OCI-LY1 (cell line): Measurements from ENCODE around the gene SLC27A1.
A peak's percentile ranks its signal among the peaks of the same experiment; 100 is the strongest.

ENCODE experiments used
- H2AFZ ChIP-seq: fragments of 200-600 bp; sonication (generic), shearing (Covaris generic); 2 replicates; pipeline ENCODE4 v1.6.0; 2014; ENCODE audit warnings: antibody characterized with exemption, mild to moderate bottlenecking, low read length
- H3F3A ChIP-seq: fragments of 200-600 bp; sonication (generic), shearing (Covaris generic); 2 replicates; pipeline ENCODE4 v1.6.0; 2014; ENCODE audit warnings: mild to moderate bottlenecking, antibody characterized with exemption, low read length, moderate library complexity; ENCODE audit not compliant: insufficient read depth
- H3K27ac ChIP-seq: fragments of 200-600 bp; sonication (generic); 2 replicates; pipeline ENCODE4 v1.5.1; 2014; ENCODE audit warnings: low read length, mixed run types, mild to moderate bottlenecking, low read depth; ENCODE audit not compliant: poor library complexity, severe bottlenecking
- H3K27me3 ChIP-seq: fragments of 200-600 bp; sonication (generic); 2 replicates; pipeline ENCODE4 v1.6.0; 2014; ENCODE audit warnings: antibody characterized with exemption, mild to moderate bottlenecking, low read length, moderate library complexity; ENCODE audit not compliant: insufficient read depth
- H3K36me3 ChIP-seq: fragments of 200-600 bp; sonication (generic); 2 replicates; pipeline ENCODE4 v1.6.1; 2014; ENCODE audit warnings: mild to moderate bottlenecking, antibody characterized with exemption, low read length, moderate library complexity, mixed read lengths; ENCODE audit not compliant: insufficient read depth
- H3K4me1 ChIP-seq: fragments of 200-600 bp; sonication (generic); 2 replicates; pipeline ENCODE4 v1.5.1; 2014; ENCODE audit warnings: mild to moderate bottlenecking, low read length, moderate library complexity; ENCODE audit not compliant: insufficient read depth, severe bottlenecking
- H3K4me2 ChIP-seq: fragments of 200-600 bp; sonication (generic), shearing (Covaris generic); 2 replicates; pipeline ENCODE4 v1.6.1; 2014; ENCODE audit warnings: low read length
- H3K4me3 ChIP-seq: fragments of 200-600 bp; sonication (generic); 2 replicates; pipeline ENCODE4 v1.5.1; 2014; ENCODE audit warnings: low read length, low read depth, mild to moderate bottlenecking, mixed read lengths; ENCODE audit not compliant: poor library complexity, severe bottlenecking
- H3K79me2 ChIP-seq: fragments of 200-600 bp; shearing (Covaris generic); 2 replicates; pipeline ENCODE4 v1.6.1; 2016; ENCODE audit warnings: mixed run types, low read length, mixed read lengths; ENCODE audit not compliant: insufficient read depth
- H3K9ac ChIP-seq: fragments of 200-600 bp; sonication (generic), shearing (Covaris generic); 2 replicates; pipeline ENCODE4 v1.6.1; 2014; ENCODE audit warnings: mild to moderate bottlenecking, low read length, mixed read lengths
- H3K9me2 ChIP-seq: fragments of 200-600 bp; sonication (generic), shearing (Covaris generic); 2 replicates; pipeline ENCODE4 v1.6.1; 2014; ENCODE audit warnings: low read depth, mild to moderate bottlenecking, low read length, mixed read lengths
- H3K9me3 ChIP-seq: fragments of 200-600 bp; shearing (Covaris generic); 2 replicates; pipeline ENCODE4 v1.6.1; 2014; ENCODE audit warnings: low read length, mixed read lengths
- H4K20me1 ChIP-seq: fragments of 200-600 bp; sonication (generic), shearing (Covaris generic); 2 replicates; pipeline ENCODE4 v1.6.0; 2016; ENCODE audit warnings: mild to moderate bottlenecking, low read length; ENCODE audit not compliant: insufficient read depth
- EZH2 ChIP-seq: fragments of 200-600 bp; sonication (generic), shearing (Covaris generic); IDR thresholded peaks from 2 replicates; pipeline ENCODE4 v1.8.0; 2017; ENCODE audit warnings: borderline replicate concordance, mixed run types, mild to moderate bottlenecking, antibody characterized with exemption, low read length, moderate library complexity, mixed read lengths
- TF ChIP-seq, protein P1 (sequence below): fragments of 200-600 bp; sonication (generic), shearing (Covaris generic); IDR thresholded peaks from 2 replicates; pipeline ENCODE4 v1.5.1; 2017; ENCODE audit warnings: mild to moderate bottlenecking, antibody characterized with exemption, low read length, moderate library complexity, mixed read lengths

The SLC27A1 gene

GRCh38 chr19:17510220-17510993 is 40.1 kb downstream of the SLC27A1 start:
- Histone ChIP-seq H3K79me2 (no peaks in the 10 kb centered on the region), H4K20me1 (no peaks in the 10 kb centered on the region), H3K4me3 (peak overlapping the region; percentile 87), H3K27ac (no peak overlapping the region), H3K36me3 (no peaks in the 10 kb centered on the region; the same call in 1 of the 2 replicates), H3K4me2 (peak overlapping the region; percentile 88), H2AFZ (no peak overlapping the region), H3K9me3 (peaks cover 11% of the 10 kb centered on the region), H3K27me3 (no peaks in the 10 kb centered on the region), H3K9ac (peak overlapping the region; percentile 85; the same call in 1 of the 2 replicates), H3K9me2 (no peaks in the 10 kb centered on the region), H3K4me1 (peaks cover 20% of the 10 kb centered on the region), H3F3A (no peaks in the 10 kb centered on the region)
- TF ChIP-seq, protein P1, sequence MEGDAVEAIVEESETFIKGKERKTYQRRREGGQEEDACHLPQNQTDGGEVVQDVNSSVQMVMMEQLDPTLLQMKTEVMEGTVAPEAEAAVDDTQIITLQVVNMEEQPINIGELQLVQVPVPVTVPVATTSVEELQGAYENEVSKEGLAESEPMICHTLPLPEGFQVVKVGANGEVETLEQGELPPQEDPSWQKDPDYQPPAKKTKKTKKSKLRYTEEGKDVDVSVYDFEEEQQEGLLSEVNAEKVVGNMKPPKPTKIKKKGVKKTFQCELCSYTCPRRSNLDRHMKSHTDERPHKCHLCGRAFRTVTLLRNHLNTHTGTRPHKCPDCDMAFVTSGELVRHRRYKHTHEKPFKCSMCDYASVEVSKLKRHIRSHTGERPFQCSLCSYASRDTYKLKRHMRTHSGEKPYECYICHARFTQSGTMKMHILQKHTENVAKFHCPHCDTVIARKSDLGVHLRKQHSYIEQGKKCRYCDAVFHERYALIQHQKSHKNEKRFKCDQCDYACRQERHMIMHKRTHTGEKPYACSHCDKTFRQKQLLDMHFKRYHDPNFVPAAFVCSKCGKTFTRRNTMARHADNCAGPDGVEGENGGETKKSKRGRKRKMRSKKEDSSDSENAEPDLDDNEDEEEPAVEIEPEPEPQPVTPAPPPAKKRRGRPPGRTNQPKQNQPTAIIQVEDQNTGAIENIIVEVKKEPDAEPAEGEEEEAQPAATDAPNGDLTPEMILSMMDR = no peak

DNA sequence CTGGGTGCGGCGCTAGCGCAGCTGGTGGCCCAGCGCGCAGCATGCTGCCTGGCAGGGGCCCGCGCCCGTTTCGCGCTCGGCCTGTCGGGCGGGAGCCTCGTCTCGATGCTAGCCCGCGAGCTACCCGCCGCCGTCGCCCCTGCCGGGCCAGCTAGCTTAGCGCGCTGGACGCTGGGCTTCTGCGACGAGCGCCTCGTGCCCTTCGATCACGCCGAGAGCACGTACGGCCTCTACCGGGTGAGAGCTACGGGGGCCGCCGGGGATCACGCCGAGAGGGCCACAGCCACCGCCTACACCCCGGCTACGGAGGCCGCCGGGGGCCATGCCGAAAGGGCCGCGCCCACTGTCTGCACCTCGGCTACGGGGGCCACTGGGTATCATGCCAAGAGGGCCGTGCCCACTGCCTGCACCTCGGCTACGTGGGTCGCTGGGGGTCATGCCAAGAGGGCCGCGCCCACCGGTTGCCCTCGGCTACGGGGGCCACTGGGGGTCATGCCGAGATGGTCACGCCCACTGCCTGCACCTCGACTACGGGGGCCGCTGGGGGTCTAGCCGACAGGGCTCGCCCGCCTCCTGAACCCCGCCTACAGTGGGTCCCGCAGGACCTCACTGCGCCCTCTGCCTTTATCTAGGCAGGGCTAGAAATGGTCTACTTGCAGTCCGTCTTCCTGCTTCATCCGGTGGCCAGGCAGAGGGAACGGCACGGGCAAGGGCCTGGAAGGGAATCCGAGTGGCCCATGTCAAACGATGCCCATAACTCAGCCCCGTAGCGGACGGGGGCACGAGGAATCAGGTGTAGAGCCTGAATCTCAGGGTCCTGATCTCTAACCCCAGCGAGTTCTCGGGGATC is 41.6 kb downstream of the SLC27A1 start:
- peak overlapping the region; percentile 88 for H3K4me2 ChIP-seq
- peak overlapping the region; percentile 85 for H3K9ac ChIP-seq
- H4K20me1 ChIP-seq = no peaks in the 10 kb centered on the region
- H3K9me2 ChIP-seq = no peaks in the 10 kb centered on the region
- H3K9me3 ChIP-seq = peaks cover 11% of the 10 kb centered on the region
- peaks cover 20% of the 10 kb centered on the region for H3K4me1 ChIP-seq
- H3K27ac ChIP-seq = peak overlapping the region; percentile 56
- peak overlapping the region; percentile 87 for H3K4me3 ChIP-seq
- H3F3A ChIP-seq = no peaks in the 10 kb centered on the region
- H3K36me3 ChIP-seq = peaks cover 13% of the 10 kb centered on the region
- H3K27me3 ChIP-seq = no peaks in the 10 kb centered on the region
- TF ChIP-seq, protein P1 = peak; percentile 32; the same call in 1 of the 2 replicates
- TF ChIP-seq EZH2 = no peak
- no peaks in the 10 kb centered on the region for H3K79me2 ChIP-seq
- H2AFZ ChIP-seq = no peak overlapping the region

GRCh38 chr19:17512574-17512939 is 42.2 kb downstream of the SLC27A1 start:
- H3K4me3 ChIP-seq = peak overlapping the region; percentile 87
- no peaks in the 10 kb centered on the region for H3F3A ChIP-seq
- H3K9me2 ChIP-seq = no peaks in the 10 kb centered on the region
- no peak overlapping the region for H2AFZ ChIP-seq
- H3K4me2 ChIP-seq = peak overlapping the region; percentile 88
- H3K9me3 ChIP-seq = peaks cover 16% of the 10 kb centered on the region
- no peaks in the 10 kb centered on the region for H3K79me2 ChIP-seq
- no peaks in the 10 kb centered on the region for H4K20me1 ChIP-seq
- H3K27ac ChIP-seq = peak overlapping the region; percentile 23
- H3K27me3 ChIP-seq = no peaks in the 10 kb centered on the region
- peaks cover 19% of the 10 kb centered on the region for H3K36me3 ChIP-seq
- TF ChIP-seq EZH2 = no peak
- TF ChIP-seq, protein P1 = no peak
- H3K9ac ChIP-seq = peak overlapping the region; percentile 85
- peaks cover 20% of the 10 kb centered on the region for H3K4me1 ChIP-seq
